Lower leg skin (tissue), 4 donors: ENCODE measurements around the gene ZNF407. TPM values are rescaled to one million over a fixed set of nuclear protein-coding genes. Genes with fewer than 3 reads are reported as not detected.

Experiments
- DNase-seq, 2 donors: peaks; one replicate each; pipeline ENCODE4 v3.0.0-alpha.2; 2019; ENCODE audit warnings: low spot score in 2 of 2
- H3K4me3 ChIP-seq: fragments of 200-600 bp; sonication (generic); 2 replicates; pipeline ENCODE4 v1.5.1; 2017; ENCODE audit warnings: mild to moderate bottlenecking, low read depth; ENCODE audit not compliant: poor library complexity, severe bottlenecking
- CTCF ChIP-seq, 3 donors: fragments of 450-650 bp; IDR thresholded peaks; one replicate each; pipeline ENCODE4 v1.5.1; 2016; ENCODE audit warnings: antibody characterized with exemption in 3 of 3, mild to moderate bottlenecking in 3 of 3, moderate library complexity in 2 of 3
- POLR2A ChIP-seq, 2 donors: fragments of 450-650 bp; IDR thresholded peaks; one replicate each; pipeline ENCODE4 v1.6.1; 2016 to 2017; ENCODE audit warnings: antibody characterized with exemption in 2 of 2, mild to moderate bottlenecking in 1 of 2, moderate library complexity in 1 of 2
- whole genome bisulfite sequencing, 2 donors: methylation state at CpG; one replicate each; pipeline ENCODE4 v1.1.5; 2018; 5-methylcytosine and 5-hydroxymethylcytosine counted together
- intact Hi-C: fragments of 100-400 bp; cut with DNase I; formaldehyde crosslinking; loops from one replicate; pipeline ENCODE4 v1.15.0; 2023; ENCODE audit warnings: low total_unique reads
- total RNA-seq, 4 donors: library from RNA; depleted of rRNA; stranded (reverse); fragments of >200 nt; gene quantifications; one replicate each; pipeline ENCODE4 v1.1.0, GENCODE V29; 2016

Gene ZNF407
- total RNA-seq, 4 donors from 2014 or later, result 7.0 to 13.9 (median 10.9) TPM

DNA sequence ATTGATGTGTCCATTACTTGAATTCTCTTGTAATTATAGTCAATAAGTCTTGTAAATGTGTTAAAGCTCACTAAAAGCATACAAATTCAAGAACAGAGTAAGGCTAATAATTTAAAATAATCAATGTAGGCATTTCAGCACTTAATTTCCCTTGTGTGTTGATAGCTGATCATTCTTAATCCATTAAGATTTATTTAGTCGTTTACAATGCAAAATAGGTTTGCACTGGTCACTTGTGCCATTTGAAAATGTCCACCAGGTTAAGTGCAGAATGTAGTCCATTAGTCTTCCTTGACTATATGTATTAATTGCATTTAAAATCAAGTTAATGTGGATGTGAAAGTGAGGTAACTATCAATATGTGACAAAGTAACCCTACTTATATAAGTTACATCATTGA, 39.4 kb downstream of the ZNF407 start:
- H3K4me3 ChIP-seq, result no peak overlapping the region
- TF ChIP-seq POLR2A (IDR thresholded peaks at IDR 0.05) (no peak), CTCF (IDR thresholded peaks at IDR 0.05) (no peak)
- 89 to 90% methylated on average over 1 of the region's 1 CpG for WGBS, 2 donors
- DNase-seq, result no peak
- intact Hi-C loops, result no loop called here

DNA sequence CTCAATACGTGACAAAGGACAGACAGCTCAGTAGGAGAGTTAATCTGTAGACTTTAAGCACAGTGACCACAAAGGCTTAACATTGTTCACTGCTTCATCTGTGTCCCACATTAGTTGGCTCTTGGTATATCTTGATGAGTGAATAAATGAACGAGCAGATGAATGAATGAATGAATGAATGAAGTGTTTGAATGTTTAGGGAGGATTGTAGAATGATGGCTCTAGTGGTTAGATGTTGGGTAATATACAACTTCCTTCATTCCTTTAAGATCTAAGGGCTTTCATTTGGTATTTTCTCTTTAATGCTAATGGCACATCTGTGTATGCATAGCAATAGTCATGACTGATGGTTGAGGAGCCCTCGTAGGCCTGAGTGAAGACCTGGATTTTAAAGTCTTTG, 40.5 kb downstream of the ZNF407 start:
- no peak overlapping the region for H3K4me3 ChIP-seq
- no peak for DNase-seq
- TF ChIP-seq POLR2A (IDR thresholded peaks at IDR 0.05), result no peak
- no peak for TF ChIP-seq CTCF (IDR thresholded peaks at IDR 0.05)
- intact Hi-C loops, result no loop called here
- WGBS, 2 donors, result 83 to 88% methylated on average over 3 of the region's 3 CpGs

DNA sequence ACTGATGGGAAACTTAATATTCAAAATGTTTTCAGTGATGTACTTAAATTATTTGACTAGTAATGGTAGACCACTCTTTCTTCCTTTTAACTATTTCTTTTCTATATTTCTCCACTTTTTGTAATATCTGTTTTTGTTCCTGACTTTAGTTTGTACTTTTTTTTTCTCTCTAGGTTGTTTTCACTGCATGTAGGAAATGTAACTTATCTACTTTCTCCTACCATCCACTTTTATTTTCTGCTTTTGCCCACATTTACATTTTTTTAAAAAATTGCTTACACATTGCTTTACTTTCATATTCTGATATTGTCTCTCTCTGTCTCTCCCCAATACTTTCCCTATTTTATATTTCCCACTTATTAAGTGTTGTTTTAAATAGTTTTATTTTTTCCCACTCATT, 47.0 kb downstream of the ZNF407 start:
- TF ChIP-seq CTCF (IDR thresholded peaks at IDR 0.05) (no peak), POLR2A (IDR thresholded peaks at IDR 0.05) (no peak)
- intact Hi-C loops, result no loop called here
- no peak for DNase-seq
- no peak overlapping the region for H3K4me3 ChIP-seq

DNA sequence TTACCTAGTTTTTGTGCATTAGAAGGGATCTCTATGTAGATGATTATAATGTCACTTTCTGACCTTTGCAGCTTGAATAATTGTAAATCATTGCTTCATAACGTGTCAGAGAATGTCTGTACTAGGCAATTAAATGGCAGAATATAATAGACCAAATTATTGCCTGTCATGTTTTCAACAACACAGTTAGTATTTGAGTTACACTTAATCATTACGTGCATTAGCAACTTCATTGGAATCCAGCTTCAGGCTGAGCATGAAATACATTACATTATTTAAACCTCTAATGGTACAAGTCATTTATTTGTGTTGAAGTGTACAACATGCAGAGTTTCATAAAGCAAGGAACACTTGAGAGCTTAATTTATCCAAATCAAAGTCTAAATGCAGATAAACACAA, 48.0 kb downstream of the ZNF407 start:
- no peak overlapping the region for H3K4me3 ChIP-seq
- TF ChIP-seq POLR2A (IDR thresholded peaks at IDR 0.05), result no peak
- no peak for TF ChIP-seq CTCF (IDR thresholded peaks at IDR 0.05)
- WGBS, 2 donors, result 72 to 81% methylated on average over 2 of the region's 2 CpGs
- no peak for DNase-seq
- intact Hi-C loops, result no loop called here

GRCh38 chr18:74651327-74652128, 53.9 kb downstream of the ZNF407 start:
- no peak overlapping the region for H3K4me3 ChIP-seq
- WGBS, 2 donors, result 68 to 72% methylated on average over 8 of the region's 8 CpGs
- TF ChIP-seq CTCF (IDR thresholded peaks at IDR 0.05) (no peak), POLR2A (IDR thresholded peaks at IDR 0.05) (no peak)
- intact Hi-C loops, result no loop called here
- DNase-seq, result no peak
